Measurements from ENCODE around the gene TP53RK.

- TF ChIP-seq CTCF (IDR thresholded peaks at IDR 0.05), result no peak
- TF ChIP-seq POLR2A (IDR thresholded peaks at IDR 0.05), result no peak
Observed at GRCh38 chr20:46688151-46689081, 828 bp downstream of the TP53RK start.

All from body of pancreas (tissue), 4 donors.